GM18505 (cell line): Measurements from ENCODE around the gene SBK3.
"Not testable (repeated sequence)": the region's sequence is repeated elsewhere in the genome, so short reads cannot be mapped to it uniquely, and the experiment has no call there.

Experiments used
- ATAC-seq: cut with Tn5 transposase; IDR thresholded peaks from one replicate; pipeline ENCODE4 v1.9.1; 2021; ENCODE audit not compliant: unreplicated experiment
- POLR2A ChIP-seq: IDR thresholded peaks from 4 replicates; pipeline ENCODE4 v1.6.1; 2011; ENCODE audit warnings: borderline replicate concordance; ENCODE audit not compliant: insufficient read depth, insufficient read length; ENCODE audit errors: extremely low read depth

SBK3 gene

DNA sequence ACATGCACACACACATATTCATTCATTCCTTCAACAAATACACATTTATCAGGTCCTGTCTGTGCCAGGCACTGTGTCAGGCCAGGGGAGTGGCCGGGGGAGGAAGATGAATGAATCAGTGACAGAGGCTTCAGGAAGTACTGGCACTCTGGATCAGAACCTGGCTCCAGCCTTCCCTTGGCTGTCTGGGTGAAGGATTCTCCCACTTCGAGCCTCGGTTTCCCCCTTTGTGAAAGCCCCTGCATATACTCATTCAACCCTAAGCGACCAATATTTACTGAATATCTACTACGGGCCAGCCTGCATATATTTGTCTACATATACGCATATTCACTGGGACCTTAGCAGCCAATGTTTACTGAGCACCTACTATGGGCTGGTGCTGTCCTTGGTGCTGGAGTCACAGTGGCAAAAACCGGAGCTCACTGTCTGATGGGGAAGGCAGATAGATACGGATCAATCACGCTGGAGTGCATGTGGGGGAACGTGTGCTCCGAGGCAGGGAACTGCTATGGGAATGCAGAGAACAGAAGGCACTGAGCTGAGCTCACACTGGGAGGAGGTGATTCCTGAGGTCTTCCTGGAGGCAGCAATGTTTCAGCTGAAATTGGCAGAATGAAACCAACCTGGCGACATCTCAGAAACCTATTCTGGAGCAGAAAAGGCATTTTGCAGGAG, 35.9 kb upstream of the SBK3 start:
- ATAC-seq, result no peak
- TF ChIP-seq POLR2A, result no peak

DNA sequence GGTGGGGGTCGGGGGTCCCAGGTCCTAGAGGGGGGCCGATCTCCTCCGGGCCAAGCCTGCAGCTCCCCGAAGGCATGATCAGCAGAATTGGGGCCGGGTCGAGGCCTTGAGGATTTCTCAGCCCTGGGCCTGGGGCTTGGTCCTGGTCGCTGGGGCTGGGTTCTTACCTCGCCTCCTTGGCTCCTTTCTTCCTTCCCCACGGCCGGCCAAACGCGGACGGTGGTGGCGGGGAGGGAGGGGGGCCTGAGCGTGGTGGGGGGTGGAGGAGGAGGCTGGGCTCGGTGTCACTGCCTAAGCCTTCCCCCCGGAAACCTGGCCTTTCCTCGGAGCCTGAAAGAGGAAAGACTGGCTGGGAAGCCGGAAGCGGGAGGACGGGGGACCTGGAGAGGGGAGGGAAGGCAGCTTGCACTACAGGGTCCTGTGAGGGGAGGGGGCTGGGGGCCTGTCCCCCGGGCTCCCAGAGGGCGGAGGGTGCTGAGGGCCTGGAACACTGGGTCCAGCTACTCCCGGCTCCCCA, 35.3 kb upstream of the SBK3 start, which contains the start of gene ZNF579:
Gene ZNF579 (minus strand): TSS at position 221 of the 517 bp plus-strand sequence. CDS start 1,209 bp downstream, outside the sequence.
- TF ChIP-seq POLR2A, result peak; percentile 69
- no peak for ATAC-seq

DNA sequence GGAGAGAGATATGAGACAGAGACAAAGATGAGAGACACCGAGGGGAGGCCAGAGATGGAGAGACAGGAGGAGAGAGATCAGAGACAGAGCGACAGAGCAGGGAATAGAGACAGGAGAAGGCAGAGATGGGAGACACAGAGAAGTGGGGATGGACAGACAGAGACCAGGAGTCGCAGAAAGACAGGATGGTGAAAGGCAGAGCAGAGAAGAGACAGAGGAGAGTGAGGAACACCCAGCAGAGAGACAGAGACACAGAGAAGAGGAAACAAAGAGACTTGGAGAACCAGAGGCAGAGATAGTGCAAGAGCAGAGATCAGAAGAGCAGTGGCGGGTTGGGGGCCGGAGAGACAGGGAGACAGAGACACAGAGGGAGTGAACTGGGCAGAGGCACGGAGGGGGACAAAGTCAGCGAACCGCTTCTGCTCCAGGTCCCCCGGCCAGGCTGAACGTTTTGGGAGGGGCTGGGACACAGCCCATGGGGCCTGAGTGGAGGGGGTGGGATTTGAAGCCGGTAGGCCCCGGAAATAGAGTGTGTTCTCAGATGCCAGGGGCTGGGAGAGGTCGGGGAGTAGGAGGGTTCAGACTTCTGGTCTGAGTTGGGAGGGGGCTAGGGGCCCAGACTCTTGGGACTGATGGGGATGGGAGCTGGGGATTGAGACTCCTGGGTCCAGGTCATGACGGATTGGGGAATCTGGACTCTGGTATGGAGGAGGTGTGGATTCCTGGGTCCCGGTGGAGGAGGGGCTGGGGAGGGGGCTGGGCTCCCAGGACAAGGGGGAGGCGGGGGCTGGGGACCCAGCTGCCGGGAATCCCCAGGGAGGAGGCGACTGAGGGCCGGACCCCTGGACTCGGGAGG, 34.7 kb upstream of the SBK3 start:
- peak; percentile 19 for TF ChIP-seq POLR2A
- no peak for ATAC-seq

DNA sequence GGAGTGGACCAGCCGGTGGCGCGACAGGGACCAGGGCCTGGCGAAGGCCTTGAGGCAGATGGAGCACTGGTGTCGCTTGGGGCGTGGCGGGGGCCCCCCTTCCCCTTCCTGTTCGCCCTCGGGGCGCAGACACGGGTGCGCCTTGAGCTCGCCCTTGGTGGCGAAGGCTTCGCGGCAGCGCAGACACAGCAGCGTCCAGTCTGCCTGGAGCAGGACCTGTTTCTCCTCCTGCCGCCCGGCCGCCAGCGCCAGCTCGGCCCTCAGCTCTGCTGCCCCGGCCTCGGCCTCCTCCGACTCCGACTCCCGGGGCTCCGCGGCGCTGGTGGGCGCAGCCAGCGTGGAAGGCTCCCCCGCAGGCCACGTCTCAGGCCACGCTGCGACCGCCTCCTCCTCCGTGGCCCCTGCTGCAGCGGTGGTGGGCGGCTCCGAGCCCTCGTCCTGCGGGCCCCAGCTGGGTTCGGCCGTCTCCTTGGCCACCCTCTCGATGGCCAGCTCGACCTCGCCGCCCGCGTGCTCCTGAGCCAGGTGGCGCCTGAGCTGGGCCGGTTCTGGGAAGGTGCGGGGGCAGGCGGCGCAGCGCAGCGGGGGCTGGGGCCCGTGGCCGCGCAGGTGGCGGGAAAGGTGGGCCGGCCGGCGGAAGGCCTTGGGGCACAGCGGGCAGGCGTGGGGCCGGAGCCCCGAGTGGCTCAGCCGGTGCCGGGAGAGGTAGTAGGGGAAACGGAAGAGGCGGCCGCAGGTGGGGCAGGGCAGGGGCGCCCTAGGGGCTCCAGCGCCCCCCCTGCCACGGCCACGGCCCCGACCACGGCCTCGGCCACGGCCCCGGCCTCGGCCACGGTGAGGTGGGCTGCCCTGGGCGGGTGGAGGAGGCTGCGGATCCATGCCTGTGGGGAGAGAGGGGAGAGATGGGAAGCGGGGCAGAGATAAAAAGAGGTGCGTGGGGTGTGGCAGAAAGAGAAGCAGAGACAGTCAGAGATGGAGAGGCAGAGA, 33.7 kb upstream of the SBK3 start:
- no peak for ATAC-seq
- TF ChIP-seq POLR2A, result no peak

DNA sequence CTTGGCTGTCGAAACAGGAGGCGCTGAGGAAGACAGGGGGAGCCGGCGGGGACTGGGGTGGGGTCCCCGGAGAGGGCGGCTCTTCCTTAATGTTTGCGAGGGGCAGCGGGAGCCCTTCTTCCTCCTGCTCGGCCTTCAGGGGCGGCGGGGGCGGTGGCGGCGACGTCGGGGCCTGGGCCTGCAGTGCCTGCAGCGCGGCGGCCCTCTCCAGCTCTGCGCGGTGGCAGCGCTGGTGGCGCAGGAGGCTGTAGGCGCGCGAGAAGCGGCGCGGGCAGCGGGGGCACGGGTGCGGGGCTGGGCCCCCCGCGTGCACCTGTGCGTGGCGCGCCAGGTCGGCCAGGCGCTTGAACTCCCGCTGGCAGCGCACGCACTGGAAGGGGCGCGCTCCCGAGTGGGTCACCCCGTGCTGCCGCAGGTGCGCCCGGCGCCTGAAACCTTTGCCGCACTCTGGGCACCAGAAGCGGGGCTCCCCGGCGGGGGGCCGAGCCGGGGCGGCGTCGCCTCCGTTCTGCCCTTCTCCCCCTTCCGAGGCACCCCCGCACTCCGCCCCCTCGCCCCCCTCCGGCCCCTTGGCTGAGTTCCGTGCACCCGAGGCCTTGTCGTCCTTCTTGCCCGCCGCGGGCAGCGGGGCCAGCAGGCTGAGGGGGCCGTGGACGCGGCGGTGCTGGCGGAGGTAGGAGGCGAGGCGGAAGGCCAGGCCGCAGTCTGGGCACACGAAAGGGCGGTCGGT, 32.9 kb upstream of the SBK3 start:
- no peak for ATAC-seq
- no peak for TF ChIP-seq POLR2A

DNA sequence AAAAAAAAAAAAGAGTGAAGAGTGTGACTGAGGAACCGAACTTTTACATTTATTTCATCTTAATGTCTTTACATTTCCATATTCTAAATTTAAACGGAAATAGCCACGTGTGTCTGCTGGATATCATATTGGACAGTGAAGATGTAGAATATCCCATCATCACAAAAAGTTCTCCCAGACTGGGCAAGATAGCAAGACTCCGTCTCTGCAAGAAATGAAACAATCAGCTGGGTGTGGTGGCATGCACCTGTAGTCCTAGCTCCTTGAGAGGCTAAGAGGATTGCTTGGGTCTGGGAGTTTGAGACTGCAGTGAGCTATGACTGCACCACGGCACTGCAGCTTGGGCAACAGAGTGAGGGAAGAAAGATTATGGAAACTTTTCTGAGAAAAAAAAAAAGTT, 31.4 kb upstream of the SBK3 start:
- TF ChIP-seq POLR2A, result no peak
- ATAC-seq, result no peak

DNA sequence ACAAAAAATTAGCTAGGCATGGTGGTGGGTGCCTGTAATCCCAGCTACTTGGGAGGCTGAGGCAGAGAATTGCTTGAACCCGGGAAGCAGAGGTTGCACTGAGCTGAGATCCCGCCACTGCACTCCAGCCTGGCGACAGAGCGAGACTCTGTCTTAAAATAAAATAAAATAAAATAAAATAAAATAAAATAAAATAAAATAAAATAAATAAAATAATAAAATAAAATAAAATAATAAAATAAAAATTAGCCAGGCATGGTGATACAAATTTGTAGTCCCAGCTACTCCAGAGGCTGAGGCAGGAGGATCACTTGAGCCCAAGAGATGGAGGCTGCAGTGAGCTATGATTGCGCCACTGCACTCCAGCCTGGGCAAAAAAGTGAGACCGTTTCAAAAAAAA, 28.6 kb upstream of the SBK3 start:
- not testable (repeated sequence) for ATAC-seq

DNA sequence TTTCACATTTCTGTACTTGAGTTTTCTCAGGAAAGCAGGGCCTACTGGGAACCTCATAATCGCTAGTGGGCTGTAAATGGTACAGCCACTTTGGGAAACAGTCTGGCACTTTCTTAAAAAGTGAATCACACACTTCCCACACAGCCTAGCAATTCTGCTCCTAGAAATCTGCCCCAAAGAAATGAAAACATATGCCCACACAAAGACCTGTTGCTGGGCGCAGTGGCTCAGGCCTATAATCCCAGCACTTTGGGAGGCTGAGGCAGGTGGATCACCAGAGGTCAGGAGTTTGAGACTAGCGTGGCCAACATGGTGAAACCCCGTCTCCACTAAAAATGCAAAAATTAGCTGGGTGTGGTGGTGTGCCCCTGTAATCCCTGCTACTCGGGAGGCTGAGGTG, 24.1 kb upstream of the SBK3 start:
- not testable (repeated sequence) for ATAC-seq

DNA sequence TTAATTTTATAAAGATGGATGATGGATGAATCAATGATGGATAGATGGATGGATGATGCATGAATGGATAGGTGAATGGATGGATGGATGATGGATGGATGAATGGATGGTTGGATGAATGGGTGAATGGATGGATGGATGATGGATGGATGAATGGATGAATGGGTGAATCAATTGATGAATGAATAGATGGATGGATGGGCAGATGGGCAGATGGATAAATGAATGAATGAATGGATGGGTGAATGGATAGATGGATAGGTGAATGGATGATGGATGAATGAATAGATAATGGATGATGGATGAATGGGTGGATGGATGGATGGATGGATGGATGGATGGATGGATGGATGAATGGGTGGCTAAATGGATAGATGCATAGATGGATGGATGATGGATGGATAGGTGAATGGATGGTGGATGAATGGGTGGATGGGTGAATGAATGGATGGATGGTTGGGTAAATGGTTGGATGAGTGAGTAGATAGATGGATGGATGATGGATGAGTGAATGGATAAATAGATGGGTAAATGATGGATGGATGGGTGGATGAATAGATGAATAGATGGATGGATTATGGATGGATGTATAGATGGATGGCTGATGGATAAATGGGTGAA, 22.5 kb upstream of the SBK3 start:
- no peak for ATAC-seq
- TF ChIP-seq POLR2A, result no peak

DNA sequence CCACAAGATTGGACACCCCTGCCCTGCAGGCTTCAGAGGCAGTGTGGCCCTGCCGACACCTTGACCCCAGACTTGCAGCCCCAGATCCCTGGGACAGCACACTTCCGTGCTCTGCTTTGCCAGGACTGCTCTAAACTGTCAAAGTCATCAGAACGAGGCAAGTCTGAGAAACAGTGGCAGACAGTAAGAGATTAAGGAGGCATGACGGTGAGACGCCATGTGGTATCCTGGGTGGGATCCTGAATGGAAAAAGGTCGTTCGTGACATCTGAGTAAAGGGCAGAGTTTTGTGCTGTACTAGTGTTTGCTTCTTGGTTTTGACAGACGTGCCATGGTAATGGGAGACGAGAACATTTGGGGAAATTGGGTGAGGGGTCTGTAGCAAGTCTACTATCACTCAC, 21.5 kb upstream of the SBK3 start:
- ATAC-seq, result no peak
- TF ChIP-seq POLR2A, result no peak

DNA sequence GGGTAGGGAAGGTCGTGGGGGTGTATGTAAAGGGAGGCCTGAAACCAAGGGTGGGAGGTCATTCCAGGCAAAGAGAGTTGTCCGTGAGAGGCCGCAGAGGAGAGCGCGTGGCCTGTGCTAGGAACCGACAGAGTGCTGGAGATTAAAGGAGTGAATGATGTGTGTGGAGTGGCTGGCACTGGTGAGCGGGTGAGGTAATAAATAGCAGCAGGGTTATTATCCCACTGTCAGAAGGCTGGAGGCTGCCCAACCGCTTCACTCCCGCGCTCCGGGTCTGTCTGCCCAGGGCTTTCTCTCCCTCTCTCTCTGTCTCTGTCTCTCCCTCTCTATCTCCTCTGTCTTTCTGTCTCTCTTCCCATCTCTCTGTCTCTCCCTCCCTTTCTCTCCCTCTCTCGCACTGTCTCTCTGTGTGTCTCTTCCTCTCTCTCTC, 17.9 kb upstream of the SBK3 start:
- no peak for ATAC-seq

DNA sequence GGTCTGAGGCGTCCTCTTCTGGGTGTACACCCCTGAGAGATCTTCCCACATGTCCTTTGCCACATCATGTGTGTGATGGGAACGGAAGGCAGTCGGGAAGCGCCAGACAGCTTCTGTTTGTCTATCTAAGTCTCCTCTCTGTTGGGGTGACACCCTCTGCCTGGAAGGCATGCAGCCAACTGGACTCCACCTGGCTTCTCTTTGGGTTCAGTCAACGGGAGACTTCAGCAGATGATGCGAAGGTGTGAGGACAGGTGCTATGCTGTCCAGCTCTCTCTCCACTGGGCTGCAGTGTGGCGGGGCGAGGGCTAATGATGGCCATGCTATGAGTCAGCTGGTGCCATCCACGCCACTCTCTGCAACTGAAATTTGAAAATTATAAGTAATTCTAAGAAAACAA, 14.3 kb upstream of the SBK3 start:
- no peak for TF ChIP-seq POLR2A
- no peak for ATAC-seq

More for the DNA sequence above, 17.9 kb upstream of the SBK3 start:
- no peak for TF ChIP-seq POLR2A
